Small intestine (tissue), 7 donors: ENCODE results near the gene SORT1. TPM values are rescaled to one million over a fixed set of nuclear protein-coding genes. Genes with fewer than 3 reads are reported as not detected.
A peak's percentile ranks its signal among the peaks of the same experiment; 100 is the strongest.

Source experiments
- DNase-seq, 2 donors: peaks; one replicate each; pipeline versions ENCODE4 v3.0.0 to v3.0.0-alpha.2; 2013
- FAIRE-seq: peaks from 2 replicates; lab custom pipeline; 2012; peaks lifted over from hg19 to GRCh38; lab: Jason Lieb, UNC
- H3K27ac ChIP-seq, 3 donors: one replicate each; pipeline ENCODE4 v1.5.1; 2013; ENCODE audit warnings: low read length in 2 of 3, mild to moderate bottlenecking in 2 of 3, control low read depth in 1 of 3, inconsistent platforms in 1 of 3, low read depth in 1 of 3, moderate library complexity in 1 of 3
- H3K27me3 ChIP-seq, 3 donors: one replicate each; pipeline ENCODE4 v1.6.1; 2013; ENCODE audit warnings: low read length in 3 of 3, inconsistent platforms in 1 of 3; ENCODE audit not compliant: control insufficient read depth in 3 of 3, insufficient read depth in 3 of 3
- H3K36me3 ChIP-seq, 3 donors: one replicate each; pipeline ENCODE4 v1.6.1; 2013; ENCODE audit warnings: low read length in 3 of 3, inconsistent platforms in 1 of 3, low read depth in 1 of 3, mild to moderate bottlenecking in 1 of 3, moderate library complexity in 1 of 3; ENCODE audit not compliant: control insufficient read depth in 3 of 3, insufficient read depth in 2 of 3
- H3K4me1 ChIP-seq, 3 donors: one replicate each; pipeline ENCODE4 v1.6.1; 2013; ENCODE audit warnings: low read length in 2 of 3, inconsistent platforms in 1 of 3, low read depth in 1 of 3, mild to moderate bottlenecking in 1 of 3, moderate library complexity in 1 of 3; ENCODE audit not compliant: control insufficient read depth in 3 of 3, insufficient read depth in 2 of 3
- H3K4me3 ChIP-seq, 3 donors: one replicate each; pipeline ENCODE4 v1.5.1; 2013; ENCODE audit warnings: low read length in 3 of 3, control low read depth in 1 of 3, inconsistent platforms in 1 of 3, low read depth in 1 of 3, mild to moderate bottlenecking in 1 of 3, moderate library complexity in 1 of 3
- H3K9me3 ChIP-seq, 2 donors: one replicate each; pipeline ENCODE4 v1.6.1; 2013; ENCODE audit warnings: low read depth in 1 of 2, low read length in 1 of 2; ENCODE audit not compliant: control insufficient read depth in 2 of 2, insufficient read depth in 1 of 2
- WGBS, 3 donors: extraction: QIAGEN DNeasy Blood & Tissue Kit; methylation state at CpG; one replicate each; pipeline ENCODE4 v1.1.7; 2013; 5-methylcytosine and 5-hydroxymethylcytosine counted together
- polyA plus RNA-seq, 4 donors: library from polyadenylated mRNA; stranded (reverse) in 3 of 4; unstranded in 1 of 4; fragments of 200-250 nt in 3 of 4; fragments of 120-200 nt in 1 of 4; gene quantifications; one replicate each; pipeline versions ENCODE4 v1.2.1 to v1.2.3, GENCODE V29; 2013
- donor health status: healthy with polysubstance abuse.
- donor health status: control.
- donor health status: control.
- donor health status: Bipolar disorder and iron deficiency.
- donor health status: healthy.

SORT1 gene
- polyA plus RNA-seq, 4 donors = 7.0 to 51.5 (median 23.6) TPM

DNA sequence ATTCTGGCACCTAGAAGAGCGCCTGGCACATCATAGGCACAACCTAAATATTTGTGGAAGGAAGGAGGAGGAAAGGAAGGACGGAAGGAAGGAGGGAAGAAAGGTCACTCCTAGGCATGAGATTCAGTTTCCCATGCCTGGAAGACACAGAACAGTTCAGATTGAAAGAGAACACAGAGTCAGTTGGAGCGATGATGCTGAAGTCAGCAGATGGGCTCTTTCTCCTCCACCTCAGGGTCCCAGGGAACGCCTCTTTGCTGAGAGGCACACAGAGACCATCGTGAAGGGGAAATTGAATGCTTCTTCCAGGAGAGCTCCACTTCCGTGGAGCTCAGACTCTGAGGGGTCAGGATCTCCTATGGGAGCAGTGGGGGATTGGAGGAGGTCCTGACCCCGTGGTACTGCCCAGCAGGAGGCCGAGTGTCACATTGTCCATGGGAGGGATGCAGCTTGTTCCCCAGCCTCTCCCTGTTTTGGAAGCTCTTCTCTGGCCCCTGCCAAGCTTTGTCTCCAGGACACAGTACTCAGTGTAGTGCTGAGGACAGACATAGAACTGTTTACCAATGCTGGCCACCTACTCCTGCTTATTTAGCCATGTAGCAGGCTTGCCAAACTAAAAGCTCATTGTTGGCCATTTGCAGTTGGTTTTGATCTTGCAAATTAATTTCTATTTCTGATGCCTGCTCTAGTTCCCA, 93.3 kb downstream of the SORT1 start:
- Histone ChIP-seq H3K4me3 (no peak overlapping the region), H3K4me1 (peaks cover 2 to 50% (median 4%) of the 10 kb centered on the region in 3 donors), H3K27me3 (no peaks in the 10 kb centered on the region), H3K27ac (no peak overlapping the region), H3K36me3 (peaks cover 0 to 2% (median 0%) of the 10 kb centered on the region in 3 donors), H3K9me3 (no peaks in the 10 kb centered on the region)
- DNase-seq = no peak
- no peak for FAIRE-seq
- 63 to 67% (median 66%) methylated on average over 7 to 8 of the region's 8 CpGs for WGBS, 3 donors

DNA sequence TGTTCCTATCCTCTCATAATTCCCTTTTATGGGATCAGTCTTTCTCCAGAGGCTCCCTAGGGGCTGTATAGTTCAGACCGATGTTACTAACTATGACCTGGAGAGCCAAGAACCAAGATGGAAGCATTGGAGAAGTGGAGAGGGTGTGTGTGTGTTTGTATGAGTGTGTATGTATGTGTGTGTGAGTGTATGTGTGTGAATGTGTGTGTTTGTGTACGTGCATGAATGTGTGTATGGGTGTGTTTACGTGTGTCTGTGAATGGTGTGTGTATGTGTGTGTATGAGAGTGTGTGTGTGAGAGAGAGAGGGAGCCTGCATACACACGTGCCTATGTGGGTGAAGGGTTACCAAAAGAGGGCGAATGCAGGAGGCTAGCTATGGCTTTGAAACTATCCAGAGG, 95.8 kb downstream of the SORT1 start:
- no peak for FAIRE-seq
- H3K4me1 ChIP-seq = peaks cover 0 to 42% (median 1%) of the 10 kb centered on the region in 3 donors

DNA sequence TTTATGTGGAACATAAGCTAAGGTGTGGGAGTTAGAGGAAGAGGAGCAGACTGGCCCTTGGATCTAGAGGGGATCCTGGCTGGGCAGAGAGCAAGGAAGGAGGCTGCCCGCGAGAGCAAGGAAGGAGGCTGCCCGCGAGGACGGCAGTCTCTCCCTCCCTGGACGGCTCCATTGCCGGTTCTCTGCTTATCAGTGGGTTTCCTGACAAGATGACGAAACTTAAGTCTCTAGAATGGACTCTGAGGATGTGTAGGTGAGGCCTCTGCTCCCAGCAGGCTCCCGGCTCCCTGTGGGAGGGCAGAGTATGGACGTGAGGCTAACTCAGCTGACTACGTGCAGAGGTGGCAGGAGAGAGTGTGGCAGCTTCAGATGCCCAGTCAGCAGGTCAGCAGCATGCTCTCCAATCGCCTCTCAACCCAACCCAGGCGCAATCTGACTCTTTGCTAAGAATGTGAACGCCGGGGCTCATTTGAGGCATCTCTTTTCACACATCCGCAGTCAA, 97.0 kb downstream of the SORT1 start:
- DNase-seq = peak in 1 of 2 donors; percentile 60
- 78 to 81% (median 80%) methylated on average over 16 of the region's 16 CpGs for WGBS, 3 donors
- peak overlapping the region in 1 of 3 donors; percentile 39 for H3K27ac ChIP-seq
- H3K27me3 ChIP-seq = no peaks in the 10 kb centered on the region
- no peaks in the 10 kb centered on the region for H3K9me3 ChIP-seq
- no peak for FAIRE-seq
- H3K4me1 ChIP-seq = peaks cover 0 to 30% (median 0%) of the 10 kb centered on the region in 3 donors
- H3K4me3 ChIP-seq = no peak overlapping the region
- H3K36me3 ChIP-seq = no peaks in the 10 kb centered on the region

More for the DNA sequence above, 95.8 kb downstream of the SORT1 start:
- Histone ChIP-seq H3K4me3 (no peak overlapping the region), H3K9me3 (no peaks in the 10 kb centered on the region), H3K27me3 (no peaks in the 10 kb centered on the region), H3K36me3 (no peaks in the 10 kb centered on the region), H3K27ac (no peak overlapping the region)
- WGBS, 3 donors = 77 to 81% (median 80%) methylated on average over 5 of the region's 5 CpGs
- no peak for DNase-seq

DNA sequence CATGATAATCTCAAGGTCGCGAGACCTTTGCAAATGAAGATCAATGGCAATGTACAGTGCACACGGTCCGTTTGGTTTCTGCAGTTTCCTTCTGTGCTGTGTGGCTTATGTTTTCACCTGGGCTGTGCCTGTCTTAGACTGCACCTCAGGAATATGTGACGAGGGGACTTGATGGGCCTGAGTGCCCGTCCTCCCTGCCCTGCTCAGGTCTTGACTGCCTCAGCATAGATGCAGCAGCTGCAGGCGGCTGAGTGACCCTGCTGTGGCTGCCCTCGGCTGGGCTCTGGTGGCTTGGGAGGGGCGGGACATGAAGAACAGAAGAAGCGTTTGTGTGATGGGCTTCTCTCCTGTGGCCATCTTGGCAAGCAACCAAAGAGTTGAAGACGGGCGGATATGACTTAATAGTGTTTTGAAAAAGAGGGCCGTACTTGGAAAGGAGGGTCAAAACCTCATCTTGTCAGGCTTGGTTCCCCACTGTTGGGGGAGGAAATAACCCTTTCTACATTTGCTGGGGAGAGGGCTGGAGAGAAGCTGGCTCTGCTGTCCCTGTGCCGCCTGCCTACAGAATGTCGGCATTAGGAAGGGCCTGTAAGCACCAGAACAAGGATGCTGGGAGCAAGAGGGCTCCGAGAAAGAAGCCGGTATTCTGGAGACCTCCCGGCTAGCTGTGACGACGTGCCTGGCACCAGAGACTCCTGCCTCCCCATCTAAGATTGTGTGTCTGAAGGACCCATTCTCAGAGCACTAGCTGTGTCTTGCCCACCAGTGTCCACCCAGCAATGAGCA, 98.0 kb downstream of the SORT1 start:
- FAIRE-seq (no peak), DNase-seq (peak in 1 of 2 donors; percentile 18)
- H3K4me1 ChIP-seq = peaks cover 0 to 24% (median 0%) of the 10 kb centered on the region in 3 donors
- peak overlapping the region in 2 of 3 donors; percentile 26 to 39 for H3K27ac ChIP-seq
- H3K4me3 ChIP-seq = no peak overlapping the region
- H3K36me3 ChIP-seq = no peaks in the 10 kb centered on the region
- 71 to 83% (median 79%) methylated on average over 20 of the region's 20 CpGs for WGBS, 3 donors
- no peaks in the 10 kb centered on the region for H3K27me3 ChIP-seq
- H3K9me3 ChIP-seq = no peaks in the 10 kb centered on the region

DNA sequence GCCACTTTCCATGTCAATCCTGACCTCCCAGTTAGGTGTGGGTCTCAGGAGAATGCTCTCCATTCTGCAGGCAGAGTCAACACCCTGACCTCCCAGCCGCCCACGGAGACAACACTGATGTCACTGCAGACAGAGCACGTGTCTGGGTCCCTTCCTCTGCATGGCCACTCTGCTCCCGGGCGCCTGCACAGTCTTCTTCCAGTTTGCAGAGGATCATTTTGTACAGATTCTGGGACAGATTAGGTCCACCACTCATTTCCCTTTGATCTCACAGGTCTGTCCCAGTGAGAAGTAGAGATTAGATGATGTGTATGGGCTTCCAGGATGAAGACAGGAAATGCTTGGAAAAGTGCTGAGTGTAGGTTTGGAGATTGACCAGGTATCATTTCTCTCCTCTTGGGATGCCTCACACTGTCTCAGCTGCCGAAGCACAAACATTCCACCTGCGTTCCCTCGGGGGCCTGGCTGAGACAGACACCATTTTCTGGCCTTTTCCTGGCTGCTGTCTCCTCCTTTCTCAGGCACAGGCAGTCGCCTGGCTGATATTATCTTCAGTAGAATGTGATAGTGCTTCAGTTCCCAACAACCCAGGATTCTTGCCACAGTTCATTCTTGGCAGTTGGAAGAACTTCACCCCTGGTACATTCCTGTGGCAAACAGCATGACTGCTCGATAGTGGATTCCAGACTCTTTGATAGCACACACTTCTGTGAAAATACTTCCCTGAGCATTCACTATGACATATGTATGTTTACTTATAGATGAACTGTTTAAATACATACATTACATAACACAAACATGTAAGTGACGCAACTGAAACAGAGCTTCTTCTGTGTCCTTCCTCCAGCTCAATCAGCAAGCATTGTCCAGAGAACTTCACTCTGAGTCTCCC, 98.8 kb downstream of the SORT1 start:
- DNase-seq (peak in 1 of 2 donors; percentile 40), FAIRE-seq (no peak)
- 48 to 62% (median 50%) methylated on average over 11 of the region's 11 CpGs for WGBS, 3 donors
- peak overlapping the region in 2 of 3 donors; percentile 9 to 37 for H3K27ac ChIP-seq
- H3K27me3 ChIP-seq = no peaks in the 10 kb centered on the region
- H3K36me3 ChIP-seq = no peaks in the 10 kb centered on the region
- peaks cover 0 to 24% (median 0%) of the 10 kb centered on the region in 3 donors for H3K4me1 ChIP-seq
- H3K9me3 ChIP-seq = no peaks in the 10 kb centered on the region
- no peak overlapping the region for H3K4me3 ChIP-seq

DNA sequence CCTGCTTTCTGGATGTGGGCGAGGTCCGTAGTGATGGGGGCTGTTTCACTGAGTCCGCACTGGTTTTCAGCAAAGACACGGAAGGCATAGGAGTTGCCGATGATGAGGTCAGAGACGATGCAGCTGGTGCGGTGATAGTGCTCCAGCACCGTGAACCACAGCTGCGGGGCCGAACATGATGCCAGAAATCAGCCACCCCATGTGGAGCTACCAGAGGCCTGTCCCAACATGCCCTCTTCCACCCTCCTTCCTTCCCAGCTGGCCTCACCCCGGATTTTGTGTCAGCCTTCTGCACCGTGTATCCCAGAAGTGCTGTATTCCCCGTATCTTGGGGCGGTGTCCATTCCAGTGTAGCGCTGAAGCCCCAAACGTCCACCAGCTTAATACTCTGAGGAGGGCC, 100.9 kb downstream of the SORT1 start:
- FAIRE-seq (no peak), DNase-seq (no peak)
- H3K27me3 ChIP-seq = no peaks in the 10 kb centered on the region
- H3K36me3 ChIP-seq = no peaks in the 10 kb centered on the region
- H3K9me3 ChIP-seq = no peaks in the 10 kb centered on the region
- peaks cover 0 to 24% (median 0%) of the 10 kb centered on the region in 3 donors for H3K4me1 ChIP-seq
- WGBS, 3 donors = 91 to 92% (median 92%) methylated on average over 16 of the region's 16 CpGs
- H3K27ac ChIP-seq = no peak overlapping the region
- no peak overlapping the region for H3K4me3 ChIP-seq

DNA sequence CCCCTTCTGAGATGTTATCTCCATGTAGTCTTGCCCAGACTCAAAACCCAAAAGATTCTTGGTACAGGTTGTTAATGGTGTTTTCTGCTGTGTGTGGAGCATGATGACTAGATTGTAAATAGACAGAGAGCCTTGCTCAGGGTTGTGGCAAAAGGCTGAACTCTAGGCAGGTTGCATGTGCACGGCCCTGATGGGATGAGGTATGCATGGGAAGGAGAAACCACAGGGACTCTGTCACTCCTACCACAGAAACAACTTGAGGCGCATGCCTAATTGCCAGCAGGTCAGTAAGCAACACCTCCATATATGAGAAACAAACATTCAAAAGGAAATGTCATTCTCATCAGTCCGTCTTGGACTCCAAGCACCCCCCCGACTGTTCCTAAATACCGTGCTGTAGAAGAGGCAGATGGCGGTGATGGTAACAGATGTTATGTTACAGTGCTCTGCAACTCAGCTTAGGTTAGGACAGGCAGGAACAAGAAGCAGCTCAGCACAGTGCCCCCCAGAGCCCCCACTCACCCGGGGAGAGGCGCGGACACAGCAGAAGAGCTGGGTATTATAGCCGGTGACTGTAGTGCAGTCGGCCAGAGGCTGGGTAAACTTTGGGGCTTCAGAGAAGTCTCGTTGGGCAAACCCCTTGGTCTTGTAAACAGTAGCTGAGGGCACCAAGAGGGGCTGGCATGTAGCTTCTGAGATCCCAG, 101.9 kb downstream of the SORT1 start:
- FAIRE-seq (no peak), DNase-seq (no peak)
- Histone ChIP-seq H3K4me1 (peaks cover 0 to 20% (median 0%) of the 10 kb centered on the region in 3 donors), H3K9me3 (no peaks in the 10 kb centered on the region), H3K27ac (no peak overlapping the region), H3K4me3 (no peak overlapping the region), H3K27me3 (no peaks in the 10 kb centered on the region), H3K36me3 (no peaks in the 10 kb centered on the region)
- 81 to 86% (median 84%) methylated on average over 12 of the region's 12 CpGs for WGBS, 3 donors
